Measurements from ENCODE around the gene PPIL4. TPM values are rescaled to one million over a fixed set of nuclear protein-coding genes. Genes with fewer than 3 reads are reported as not detected.

PPIL4 gene
- total and polyA plus RNA-seq, 2 of the 13 experiments (the other 11 are each of a cell fraction or from before 2014, with no cell fraction given): 5.5 to 46.0 TPM

- TF ChIP-seq ZNF557 (CRISPR knock-in tag; IDR thresholded peaks at IDR 0.05) (no peak), SP4 (CRISPR knock-in tag; IDR thresholded peaks at IDR 0.05) (peak; percentile 41; the same call in 1 of the 2 replicates), BORCS8-MEF2B (CRISPR knock-in tag; IDR thresholded peaks at IDR 0.05) (peak; percentile 78), WIZ (CRISPR knock-in tag; IDR thresholded peaks at IDR 0.05) (peak; percentile 90), TBX3 (IDR thresholded peaks at IDR 0.05; ENCODE audit: borderline replicate concordance) (peak; percentile 59; the same call in 1 of the 2 replicates), TIGD3 (CRISPR knock-in tag; IDR thresholded peaks at IDR 0.05; ENCODE audit: borderline replicate concordance) (no peak), SCMH1 (CRISPR knock-in tag; IDR thresholded peaks at IDR 0.05; ENCODE audit: borderline replicate concordance) (no peak), ZNF670 (CRISPR knock-in tag; IDR thresholded peaks at IDR 0.05; ENCODE audit: borderline replicate concordance) (no peak), ZNF446 (CRISPR knock-in tag; IDR thresholded peaks at IDR 0.05) (no peak), ZNF24 (IDR thresholded peaks at IDR 0.05) (no peak), NONO (IDR thresholded peaks at IDR 0.05) (no peak), NONO (CRISPR knock-in tag; conservative IDR thresholded peaks at IDR 0.05) (no peak), EP300 (IDR thresholded peaks at IDR 0.05; ENCODE audit: low read depth in 2 of 2, low read length in 2 of 2) (peak in 1 of 2 experiments; percentile 79; a peak in 2 of 4 replicates), EP300 (CRISPR knock-in tag; IDR thresholded peaks at IDR 0.05; ENCODE audit: borderline replicate concordance) (peak; percentile 68), ZIK1 (CRISPR knock-in tag; IDR thresholded peaks at IDR 0.05; ENCODE audit: borderline replicate concordance, low read depth) (no peak), TEAD3 (CRISPR knock-in tag; optimal IDR thresholded peaks at IDR 0.05; ENCODE audit: borderline replicate concordance) (peak; percentile 78), ZNF362 (CRISPR knock-in tag; IDR thresholded peaks at IDR 0.05; ENCODE audit: borderline replicate concordance) (peak; percentile 97), ZNF761 (CRISPR knock-in tag; conservative IDR thresholded peaks at IDR 0.05) (no peak), THRA (CRISPR knock-in tag; IDR thresholded peaks at IDR 0.05; ENCODE audit: borderline replicate concordance) (peak; percentile 86), SPEN (CRISPR knock-in tag; IDR thresholded peaks at IDR 0.05; ENCODE audit: low read depth) (peak; percentile 70), DNMT3B (CRISPR knock-in tag; conservative IDR thresholded peaks at IDR 0.05) (0 out of 2 replicates have a peak, but pooled peaks have one; percentile 12), ATF7 (IDR thresholded peaks at IDR 0.05) (no peak), ATF7 (CRISPR knock-in tag; IDR thresholded peaks at IDR 0.05) (peak; percentile 16; the same call in 1 of the 2 replicates), TBX2 (CRISPR knock-in tag; IDR thresholded peaks at IDR 0.05; ENCODE audit: borderline replicate concordance) (peak; percentile 86)
Observed at GRCh38 chr6:149484733-149485700, 60.8 kb downstream of the PPIL4 start, which contains the start of gene ZC3H12D (continued).
